Ishikawa (cell line): Measurements from ENCODE around the gene KLHDC8B.

Experiments used
- CEBPB ChIP-seq: IDR thresholded peaks from 2 replicates; pipeline ENCODE4 v1.6.1; 2012
- CREB1 ChIP-seq: IDR thresholded peaks from 2 replicates; pipeline ENCODE4 v1.6.1; 2012; ENCODE audit warnings: low read depth
- EGR1 ChIP-seq: IDR thresholded peaks from 2 replicates; pipeline ENCODE4 v1.6.1; 2012
- EP300 ChIP-seq: IDR thresholded peaks from 2 replicates; pipeline ENCODE4 v1.6.1; 2012; ENCODE audit warnings: borderline replicate concordance
- FOXM1 ChIP-seq: IDR thresholded peaks from 2 replicates; pipeline ENCODE4 v1.6.1; 2012; ENCODE audit warnings: low read depth, borderline replicate concordance
- MAX ChIP-seq: IDR thresholded peaks from 2 replicates; pipeline ENCODE4 v1.6.1; 2012
- NFIC ChIP-seq: IDR thresholded peaks from 2 replicates; pipeline ENCODE4 v1.6.1; 2012
- RAD21 ChIP-seq: IDR thresholded peaks from 2 replicates; pipeline ENCODE4 v1.6.1; 2012; ENCODE audit warnings: low read depth
- REST ChIP-seq: IDR thresholded peaks from 2 replicates; pipeline ENCODE4 v1.6.1; 2012; ENCODE audit warnings: low read depth, mild to moderate bottlenecking
- TAF1 ChIP-seq: IDR thresholded peaks from 2 replicates; pipeline ENCODE4 v1.6.1; 2012; ENCODE audit warnings: low read depth, mild to moderate bottlenecking
- TCF12 ChIP-seq: IDR thresholded peaks from 2 replicates; pipeline ENCODE4 v1.6.1; 2012; ENCODE audit warnings: low read depth
- TEAD4 ChIP-seq: IDR thresholded peaks from 2 replicates; pipeline ENCODE4 v1.6.1; 2012
- USF1 ChIP-seq: IDR thresholded peaks from 2 replicates; pipeline ENCODE4 v1.6.1; 2012
- YY1 ChIP-seq: IDR thresholded peaks from 2 replicates; pipeline ENCODE4 v1.6.1; 2012; ENCODE audit warnings: low read depth
- ZBTB7A ChIP-seq: IDR thresholded peaks from 2 replicates; pipeline ENCODE4 v1.6.1; 2012; ENCODE audit warnings: low read depth

Gene KLHDC8B

GRCh38 chr3:49131576-49131975 is 39.8 kb upstream of the KLHDC8B start:
- TF ChIP-seq TEAD4 (no peak), EP300 (no peak), USF1 (no peak), YY1 (no peak), MAX (no peak), TAF1 (no peak), REST (no peak), TCF12 (no peak), FOXM1 (no peak), ZBTB7A (no peak), EGR1 (no peak)

GRCh38 chr3:49132073-49132436 is 39.3 kb upstream of the KLHDC8B start:
- TF ChIP-seq YY1 = no peak

GRCh38 chr3:49132437-49133225 is 38.8 kb upstream of the KLHDC8B start, which contains the start of gene LAMB2:
LAMB2 (minus strand) TSS chr3:49133050; CDS start chr3:49132867, 183 bp downstream.
- TF ChIP-seq RAD21 (no peak), TCF12 (no peak), ZBTB7A (peak; percentile 76; the same call in 1 of the 2 replicates), TAF1 (peak; percentile 56; the same call in 1 of the 2 replicates), REST (no peak), USF1 (no peak), CEBPB (no peak), CREB1 (no peak), YY1 (peak; percentile 48; the same call in 1 of the 2 replicates), FOXM1 (no peak), EGR1 (no peak), EP300 (no peak), TEAD4 (peak; percentile 50; the same call in 1 of the 2 replicates), MAX (0 out of 2 replicates have a peak, but pooled peaks have one; percentile 26), NFIC (no peak)

- no peak for TF ChIP-seq CREB1
- TF ChIP-seq EP300 = 0 out of 2 replicates have a peak, but pooled peaks have one; percentile 27
- TF ChIP-seq YY1 = peak; percentile 57
- peak; percentile 53; the same call in 1 of the 2 replicates for TF ChIP-seq TAF1
- TF ChIP-seq RAD21 = no peak
- no peak for TF ChIP-seq CEBPB
- TF ChIP-seq FOXM1 = peak; percentile 14; the same call in 1 of the 2 replicates
- peak; percentile 56; the same call in 1 of the 2 replicates for TF ChIP-seq TCF12
- TF ChIP-seq REST = no peak
- no peak for TF ChIP-seq USF1
- peak; percentile 5; the same call in 1 of the 2 replicates for TF ChIP-seq EGR1
- TF ChIP-seq NFIC = 0 out of 2 replicates have a peak, but pooled peaks have one; percentile 8
- peak; percentile 76 for TF ChIP-seq MAX
- peak; percentile 86 for TF ChIP-seq ZBTB7A
- TF ChIP-seq TEAD4 = peak; percentile 91
Measured at GRCh38 chr3:49133226-49133951, 38.0 kb upstream of the KLHDC8B start.
